GM23338 (cell line): ENCODE measurements around the gene BIRC6. TPM values are rescaled to one million over a fixed set of nuclear protein-coding genes. Genes with fewer than 3 reads are reported as not detected.

Source experiments
- ATAC-seq: fragments of 200-7000 bp; cut with Tn5 transposase; 3 replicates; pipeline ENCODE4 v1.9.1; 2020
- DNase-seq: peaks from one replicate; pipeline ENCODE4 v3.0.0-alpha.2; 2015; ENCODE audit warnings: low spot score
- H2AFZ ChIP-seq: fragments of 200-600 bp; sonication (generic); 2 replicates; pipeline ENCODE4 v1.8.0; 2016; ENCODE audit warnings: antibody characterized with exemption, mild to moderate bottlenecking, moderate library complexity
- H3F3A ChIP-seq: fragments of 200-600 bp; sonication (generic); replicated peaks from 2 replicates; pipeline ENCODE4 v1.8.0; 2017; ENCODE audit warnings: antibody characterized with exemption, mixed run types, low read depth
- H3K27ac ChIP-seq: fragments of 200-600 bp; sonication (generic); 2 replicates; pipeline ENCODE4 v1.6.1; 2016; ENCODE audit warnings: low read depth
- H3K27me3 ChIP-seq: fragments of 200-600 bp; sonication (generic); 2 replicates; pipeline ENCODE4 v1.8.0; 2016; ENCODE audit warnings: mild to moderate bottlenecking, mixed run types, moderate library complexity; ENCODE audit not compliant: insufficient read depth
- H3K36me3 ChIP-seq: fragments of 200-600 bp; sonication (generic); 2 replicates; pipeline ENCODE4 v1.8.0; 2016; ENCODE audit warnings: mild to moderate bottlenecking; ENCODE audit not compliant: insufficient read depth
- H3K4me1 ChIP-seq: fragments of 200-600 bp; sonication (generic); 2 replicates; pipeline ENCODE4 v1.8.0; 2016; ENCODE audit warnings: mild to moderate bottlenecking, moderate library complexity; ENCODE audit not compliant: insufficient read depth
- H3K4me2 ChIP-seq: fragments of 200-600 bp; sonication (generic); 2 replicates; pipeline ENCODE4 v1.7.1; 2017; ENCODE audit warnings: mixed run types
- H3K4me3 ChIP-seq: fragments of 200-600 bp; sonication (generic); 2 replicates; pipeline ENCODE4 v1.6.1; 2016; ENCODE audit warnings: mixed run types
- H3K79me2 ChIP-seq: fragments of 200-600 bp; sonication (generic); replicated peaks from 2 replicates; pipeline ENCODE4 v1.8.0; 2017; ENCODE audit warnings: mild to moderate bottlenecking; ENCODE audit not compliant: insufficient read depth
- H3K9me2 ChIP-seq: fragments of 200-600 bp; sonication (generic); 2 replicates; pipeline ENCODE4 v1.8.0; 2017; ENCODE audit not compliant: insufficient read depth
- H4K20me1 ChIP-seq: fragments of 200-600 bp; sonication (generic); replicated peaks from 2 replicates; pipeline ENCODE4 v1.8.0; 2017; ENCODE audit warnings: mild to moderate bottlenecking; ENCODE audit not compliant: insufficient read depth
- H3K27ac Mint-ChIP-seq: 2 replicates; pipeline ENCODE4 v1.8.0; 2020; ENCODE audit warnings: inconsistent platforms, mild to moderate bottlenecking, moderate library complexity, mixed read lengths
- H3K27me3 Mint-ChIP-seq: 3 replicates; pipeline ENCODE4 v1.8.0; 2022; ENCODE audit warnings: low read depth, mild to moderate bottlenecking, moderate library complexity, mixed read lengths, inconsistent platforms; ENCODE audit not compliant: insufficient read depth, poor library complexity
- H3K36me3 Mint-ChIP-seq: 3 replicates; pipeline ENCODE4 v1.8.0; 2021; ENCODE audit warnings: low read depth, mild to moderate bottlenecking, inconsistent platforms, moderate library complexity, mixed read lengths
- H3K4me1 Mint-ChIP-seq: 3 replicates; pipeline ENCODE4 v1.8.0; 2020; ENCODE audit warnings: mild to moderate bottlenecking, inconsistent platforms, mixed read lengths
- H3K4me3 Mint-ChIP-seq: 3 replicates; pipeline ENCODE4 v1.8.0; 2021; ENCODE audit warnings: moderate library complexity, mild to moderate bottlenecking, inconsistent platforms, mixed read lengths
- H3K9me3 Mint-ChIP-seq: 3 replicates; pipeline ENCODE4 v1.8.0; 2020; ENCODE audit warnings: moderate library complexity, mild to moderate bottlenecking, inconsistent platforms, mixed read lengths
- CREB1 ChIP-seq: fragments of 250-450 bp; sonication (Bioruptor Pico); IDR thresholded peaks from 2 replicates; pipeline ENCODE4 v1.5.0; 2020; ENCODE audit warnings: low read depth, mild to moderate bottlenecking, moderate library complexity
- CTCF ChIP-seq, 2 experiments: fragments of 200-600 bp in 1 of 2; sonication (generic) in 1 of 2; conservative IDR thresholded peaks; 2 replicates each; pipeline versions ENCODE4 v1.5.1 to v1.6.1; 2016 to 2017; ENCODE audit warnings: antibody characterized with exemption in 2 of 2, low read depth in 2 of 2, mild to moderate bottlenecking in 2 of 2, moderate library complexity in 1 of 2
- ETS1 ChIP-seq: IDR thresholded peaks from 2 replicates; pipeline ENCODE4 v1.6.1; 2016; ENCODE audit warnings: antibody characterized with exemption
- EZH2 ChIP-seq: fragments of 200-600 bp; sonication (generic); IDR thresholded peaks from one replicate; pipeline ENCODE4 v1.8.0; 2017; ENCODE audit warnings: antibody characterized with exemption, mild to moderate bottlenecking, low read depth; ENCODE audit not compliant: unreplicated experiment
- EZH2phosphoT487 ChIP-seq: fragments of 200-600 bp; sonication (generic); IDR thresholded peaks from one replicate; pipeline ENCODE4 v1.8.1; 2018; ENCODE audit warnings: antibody characterized with exemption; ENCODE audit not compliant: unreplicated experiment
- JUNB ChIP-seq: IDR thresholded peaks from one replicate; pipeline ENCODE4 v1.6.1; 2016; ENCODE audit warnings: antibody characterized with exemption; ENCODE audit not compliant: unreplicated experiment
- NANOG ChIP-seq: IDR thresholded peaks from 2 replicates; pipeline ENCODE4 v1.6.1; 2016; ENCODE audit warnings: antibody characterized with exemption, borderline replicate concordance
- POLR2AphosphoS5 ChIP-seq: IDR thresholded peaks from 2 replicates; pipeline ENCODE4 v1.6.1; 2016; ENCODE audit warnings: antibody characterized with exemption, low read depth
- REST ChIP-seq: IDR thresholded peaks from one replicate; pipeline ENCODE4 v1.6.1; 2018; ENCODE audit warnings: antibody characterized with exemption; ENCODE audit not compliant: unreplicated experiment
- STAT1 ChIP-seq: IDR thresholded peaks from one replicate; pipeline ENCODE4 v1.6.1; 2016; ENCODE audit warnings: antibody characterized with exemption; ENCODE audit not compliant: unreplicated experiment
- ZNF114 ChIP-seq: fragments of 250-450 bp; sonication (Bioruptor Pico); IDR thresholded peaks from 2 replicates; pipeline ENCODE4 v1.5.0; 2020; ENCODE audit warnings: mild to moderate bottlenecking, moderate library complexity
- ZNF331 ChIP-seq: fragments of 250-450 bp; sonication (Bioruptor Pico); IDR thresholded peaks from 2 replicates; pipeline ENCODE4 v1.5.0; 2020; ENCODE audit warnings: low read depth, mild to moderate bottlenecking, moderate library complexity
- polyA plus RNA-seq: library from polyadenylated mRNA; unstranded; fragments of >200 nt; fragmentation: Nextera tagmentation; extraction: Ambion mirVana; gene quantifications from 2 replicates; pipeline ENCODE4 v1.2.1, GENCODE V29; 2016
- total RNA-seq: library from RNA; depleted of rRNA; stranded (reverse); fragments of >200 nt; shearing (Covaris generic); gene quantifications from 2 replicates; pipeline ENCODE4 v1.2.3, GENCODE V29; 2014

BIRC6 gene
- total and polyA plus RNA-seq, 2 experiments from 2014 or later, result 85.8 to 131 TPM

- Mint-ChIP-seq H3K36me3 (peaks cover 58% of the 10 kb centered on the region), H3K4me3 (no peak overlapping the region), H3K27ac (no peak overlapping the region), H3K4me1 (no peaks in the 10 kb centered on the region), H3K27me3 (no peaks in the 10 kb centered on the region), H3K9me3 (no peaks in the 10 kb centered on the region)
- Histone ChIP-seq H3K36me3 (peaks cover 38% of the 10 kb centered on the region), H3K27ac (no peak overlapping the region), H3K27me3 (no peaks in the 10 kb centered on the region), H3K4me3 (no peak overlapping the region), H3K9me2 (no peaks in the 10 kb centered on the region), H3K4me2 (no peak overlapping the region), H3K4me1 (no peaks in the 10 kb centered on the region), H3F3A (no peaks in the 10 kb centered on the region), H2AFZ (no peak overlapping the region), H4K20me1 (no peaks in the 10 kb centered on the region), H3K79me2 (no peaks in the 10 kb centered on the region; the same call in 1 of the 2 replicates)
- TF ChIP-seq STAT1 (no peak), EZH2phosphoT487 (no peak), JUNB (no peak), NANOG (no peak), EZH2 (no peak)
- ATAC-seq, result no peak
- no peak for DNase-seq
Observed at GRCh38 chr2:32482471-32482870, 125.6 kb downstream of the BIRC6 start.

- Mint-ChIP-seq H3K27me3 (no peaks in the 10 kb centered on the region), H3K36me3 (peaks cover 44% of the 10 kb centered on the region)
- ATAC-seq, result no peak
Observed at GRCh38 chr2:32484937-32485336, 128.1 kb downstream of the BIRC6 start.

More at GRCh38 chr2:32484937-32485336, 128.1 kb downstream of the BIRC6 start:
- Mint-ChIP-seq H3K4me1 (no peaks in the 10 kb centered on the region), H3K27ac (no peak overlapping the region), H3K4me3 (no peak overlapping the region), H3K9me3 (no peaks in the 10 kb centered on the region)
- Histone ChIP-seq H3F3A (no peaks in the 10 kb centered on the region), H3K4me1 (no peaks in the 10 kb centered on the region), H3K4me2 (no peak overlapping the region), H4K20me1 (no peaks in the 10 kb centered on the region), H3K79me2 (no peaks in the 10 kb centered on the region; the same call in 1 of the 2 replicates), H2AFZ (no peak overlapping the region), H3K9me2 (no peaks in the 10 kb centered on the region), H3K27me3 (no peaks in the 10 kb centered on the region), H3K36me3 (peaks cover 38% of the 10 kb centered on the region), H3K27ac (no peak overlapping the region), H3K4me3 (no peak overlapping the region)
- DNase-seq, result no peak
- TF ChIP-seq JUNB (no peak), CREB1 (CRISPR knock-in tag) (no peak), EZH2phosphoT487 (no peak), EZH2 (no peak), ZNF331 (CRISPR knock-in tag) (no peak), REST (no peak), NANOG (no peak), ETS1 (no peak), ZNF114 (no peak), CTCF (conservative IDR thresholded peaks at IDR 0.05; ENCODE audit: low read depth in 2 of 2) (no peak), STAT1 (no peak), POLR2AphosphoS5 (no peak)
